ENCODE results near the gene ATF7IP2. TPM values are rescaled to one million over a fixed set of nuclear protein-coding genes. Genes with fewer than 3 reads are reported as not detected.

ATF7IP2 gene
- total and polyA plus RNA-seq, 2 of the 13 experiments (the other 11 are each of a cell fraction or from before 2014, with no cell fraction given) = 117 to 217 TPM

DNA sequence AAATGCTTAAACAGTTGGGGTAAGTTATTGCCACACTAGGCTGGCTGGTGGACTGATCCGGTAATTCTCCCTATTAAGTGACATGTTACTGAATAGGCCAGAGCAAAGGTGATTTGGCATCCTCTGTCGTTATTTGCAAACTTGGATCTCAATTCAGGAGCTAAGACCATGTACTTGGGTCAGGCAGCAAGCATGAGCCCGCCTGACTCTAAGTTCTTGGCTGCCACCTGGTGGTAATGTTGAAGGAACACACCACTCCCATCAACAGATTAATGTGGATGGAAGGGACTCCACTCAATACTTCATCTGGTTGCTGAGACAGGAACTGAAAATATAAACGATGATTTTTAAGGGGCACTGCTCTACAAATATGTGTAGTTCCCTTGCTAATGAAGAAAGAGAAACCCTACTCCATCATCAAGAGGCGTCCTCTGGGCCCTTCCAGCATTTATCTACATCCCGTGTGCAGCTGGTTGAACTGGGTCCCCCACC, 123.7 kb downstream of the ATF7IP2 start (continued):
- TF ChIP-seq, protein P1, sequence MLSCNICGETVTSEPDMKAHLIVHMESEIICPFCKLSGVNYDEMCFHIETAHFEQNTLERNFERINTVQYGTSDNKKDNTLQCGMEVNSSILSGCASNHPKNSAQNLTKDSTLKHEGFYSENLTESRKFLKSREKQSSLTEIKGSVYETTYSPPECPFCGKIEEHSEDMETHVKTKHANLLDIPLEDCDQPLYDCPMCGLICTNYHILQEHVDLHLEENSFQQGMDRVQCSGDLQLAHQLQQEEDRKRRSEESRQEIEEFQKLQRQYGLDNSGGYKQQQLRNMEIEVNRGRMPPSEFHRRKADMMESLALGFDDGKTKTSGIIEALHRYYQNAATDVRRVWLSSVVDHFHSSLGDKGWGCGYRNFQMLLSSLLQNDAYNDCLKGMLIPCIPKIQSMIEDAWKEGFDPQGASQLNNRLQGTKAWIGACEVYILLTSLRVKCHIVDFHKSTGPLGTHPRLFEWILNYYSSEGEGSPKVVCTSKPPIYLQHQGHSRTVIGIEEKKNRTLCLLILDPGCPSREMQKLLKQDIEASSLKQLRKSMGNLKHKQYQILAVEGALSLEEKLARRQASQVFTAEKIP (CRISPR knock-in tag; IDR thresholded peaks at IDR 0.05; ENCODE audit: borderline replicate concordance) = no peak
- TF ChIP-seq, protein P2, sequence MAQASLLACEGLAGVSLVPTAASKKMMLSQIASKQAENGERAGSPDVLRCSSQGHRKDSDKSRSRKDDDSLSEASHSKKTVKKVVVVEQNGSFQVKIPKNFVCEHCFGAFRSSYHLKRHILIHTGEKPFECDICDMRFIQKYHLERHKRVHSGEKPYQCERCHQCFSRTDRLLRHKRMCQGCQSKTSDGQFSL (CRISPR knock-in tag; IDR thresholded peaks at IDR 0.05) = no peak
- peak; percentile 53; the same call in 1 of the 2 replicates for TF ChIP-seq ZNF543 (CRISPR knock-in tag; IDR thresholded peaks at IDR 0.05)
- TF ChIP-seq FOXK1 (CRISPR knock-in tag; IDR thresholded peaks at IDR 0.05; ENCODE audit: borderline replicate concordance, low read depth) = peak; percentile 15; the same call in 1 of the 2 replicates
- TF ChIP-seq ZNF619 (CRISPR knock-in tag; IDR thresholded peaks at IDR 0.05) = no peak
- TF ChIP-seq ZNF879 (CRISPR knock-in tag; IDR thresholded peaks at IDR 0.05) = no peak
- TF ChIP-seq MIER2 (CRISPR knock-in tag; IDR thresholded peaks at IDR 0.05) = peak; percentile 80; the same call in 1 of the 2 replicates
- no peak for TF ChIP-seq SYNCRIP (IDR thresholded peaks at IDR 0.05; ENCODE audit: insufficient read depth, low read depth, low read length)
- TF ChIP-seq, protein P3, sequence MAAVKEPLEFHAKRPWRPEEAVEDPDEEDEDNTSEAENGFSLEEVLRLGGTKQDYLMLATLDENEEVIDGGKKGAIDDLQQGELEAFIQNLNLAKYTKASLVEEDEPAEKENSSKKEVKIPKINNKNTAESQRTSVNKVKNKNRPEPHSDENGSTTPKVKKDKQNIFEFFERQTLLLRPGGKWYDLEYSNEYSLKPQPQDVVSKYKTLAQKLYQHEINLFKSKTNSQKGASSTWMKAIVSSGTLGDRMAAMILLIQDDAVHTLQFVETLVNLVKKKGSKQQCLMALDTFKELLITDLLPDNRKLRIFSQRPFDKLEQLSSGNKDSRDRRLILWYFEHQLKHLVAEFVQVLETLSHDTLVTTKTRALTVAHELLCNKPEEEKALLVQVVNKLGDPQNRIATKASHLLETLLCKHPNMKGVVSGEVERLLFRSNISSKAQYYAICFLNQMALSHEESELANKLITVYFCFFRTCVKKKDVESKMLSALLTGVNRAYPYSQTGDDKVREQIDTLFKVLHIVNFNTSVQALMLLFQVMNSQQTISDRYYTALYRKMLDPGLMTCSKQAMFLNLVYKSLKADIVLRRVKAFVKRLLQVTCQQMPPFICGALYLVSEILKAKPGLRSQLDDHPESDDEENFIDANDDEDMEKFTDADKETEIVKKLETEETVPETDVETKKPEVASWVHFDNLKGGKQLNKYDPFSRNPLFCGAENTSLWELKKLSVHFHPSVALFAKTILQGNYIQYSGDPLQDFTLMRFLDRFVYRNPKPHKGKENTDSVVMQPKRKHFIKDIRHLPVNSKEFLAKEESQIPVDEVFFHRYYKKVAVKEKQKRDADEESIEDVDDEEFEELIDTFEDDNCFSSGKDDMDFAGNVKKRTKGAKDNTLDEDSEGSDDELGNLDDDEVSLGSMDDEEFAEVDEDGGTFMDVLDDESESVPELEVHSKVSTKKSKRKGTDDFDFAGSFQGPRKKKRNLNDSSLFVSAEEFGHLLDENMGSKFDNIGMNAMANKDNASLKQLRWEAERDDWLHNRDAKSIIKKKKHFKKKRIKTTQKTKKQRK (IDR thresholded peaks at IDR 0.05; ENCODE audit: low read length) = no peak
- no peak for TF ChIP-seq ZNF296 (CRISPR knock-in tag; conservative IDR thresholded peaks at IDR 0.05)
- TF ChIP-seq JARID2 (CRISPR knock-in tag; IDR thresholded peaks at IDR 0.05; ENCODE audit: insufficient replicate concordance) = no peak
- TF ChIP-seq STAT5B (CRISPR knock-in tag; IDR thresholded peaks at IDR 0.05) = no peak
- TF ChIP-seq AGO1 (IDR thresholded peaks at IDR 0.05; ENCODE audit: low read depth, low read length, poor library complexity, severe bottlenecking) = no peak
- peak; percentile 66; the same call in 1 of the 2 replicates for TF ChIP-seq ZNF12 (CRISPR knock-in tag; IDR thresholded peaks at IDR 0.05)
- no peak for TF ChIP-seq MED8 (CRISPR knock-in tag; IDR thresholded peaks at IDR 0.05; ENCODE audit: insufficient replicate concordance)
- no peak for TF ChIP-seq ZC3H4 (CRISPR knock-in tag; IDR thresholded peaks at IDR 0.05; ENCODE audit: borderline replicate concordance)
- peak; percentile 73 for TF ChIP-seq SALL1 (CRISPR knock-in tag; IDR thresholded peaks at IDR 0.05)
- TF ChIP-seq PCBP1 (IDR thresholded peaks at IDR 0.05; ENCODE audit: borderline replicate concordance, low read depth, low read length) = no peak
- no peak for TF ChIP-seq NFRKB (IDR thresholded peaks at IDR 0.05)
- TF ChIP-seq PLRG1 (conservative IDR thresholded peaks at IDR 0.05) = no peak
- TF ChIP-seq MEIS1 (CRISPR knock-in tag; IDR thresholded peaks at IDR 0.05; ENCODE audit: borderline replicate concordance) = peak; percentile 71; the same call in 1 of the 2 replicates
- TF ChIP-seq ZFP90 (CRISPR knock-in tag; IDR thresholded peaks at IDR 0.05; ENCODE audit: borderline replicate concordance) = no peak
- no peak for TF ChIP-seq TAF15 (IDR thresholded peaks at IDR 0.05; ENCODE audit: low read depth, low read length, poor library complexity, severe bottlenecking)
- no peak for TF ChIP-seq NFE2L2 (IDR thresholded peaks at IDR 0.05; ENCODE audit: low read length)
